Measurements from ENCODE around the gene ACP6.

Gene ACP6

GRCh38 chr1:147673406-147673805 lies 3.1 kb upstream of the ACP6 start:
- Histone ChIP-seq H3K27ac (no peak overlapping the region), H3K4me3 (no peak overlapping the region)
- DNase-seq (ENCODE audit: low spot score): no peak
- TF ChIP-seq, protein P1, sequence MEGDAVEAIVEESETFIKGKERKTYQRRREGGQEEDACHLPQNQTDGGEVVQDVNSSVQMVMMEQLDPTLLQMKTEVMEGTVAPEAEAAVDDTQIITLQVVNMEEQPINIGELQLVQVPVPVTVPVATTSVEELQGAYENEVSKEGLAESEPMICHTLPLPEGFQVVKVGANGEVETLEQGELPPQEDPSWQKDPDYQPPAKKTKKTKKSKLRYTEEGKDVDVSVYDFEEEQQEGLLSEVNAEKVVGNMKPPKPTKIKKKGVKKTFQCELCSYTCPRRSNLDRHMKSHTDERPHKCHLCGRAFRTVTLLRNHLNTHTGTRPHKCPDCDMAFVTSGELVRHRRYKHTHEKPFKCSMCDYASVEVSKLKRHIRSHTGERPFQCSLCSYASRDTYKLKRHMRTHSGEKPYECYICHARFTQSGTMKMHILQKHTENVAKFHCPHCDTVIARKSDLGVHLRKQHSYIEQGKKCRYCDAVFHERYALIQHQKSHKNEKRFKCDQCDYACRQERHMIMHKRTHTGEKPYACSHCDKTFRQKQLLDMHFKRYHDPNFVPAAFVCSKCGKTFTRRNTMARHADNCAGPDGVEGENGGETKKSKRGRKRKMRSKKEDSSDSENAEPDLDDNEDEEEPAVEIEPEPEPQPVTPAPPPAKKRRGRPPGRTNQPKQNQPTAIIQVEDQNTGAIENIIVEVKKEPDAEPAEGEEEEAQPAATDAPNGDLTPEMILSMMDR (IDR thresholded peaks at IDR 0.05): no peak

DNA sequence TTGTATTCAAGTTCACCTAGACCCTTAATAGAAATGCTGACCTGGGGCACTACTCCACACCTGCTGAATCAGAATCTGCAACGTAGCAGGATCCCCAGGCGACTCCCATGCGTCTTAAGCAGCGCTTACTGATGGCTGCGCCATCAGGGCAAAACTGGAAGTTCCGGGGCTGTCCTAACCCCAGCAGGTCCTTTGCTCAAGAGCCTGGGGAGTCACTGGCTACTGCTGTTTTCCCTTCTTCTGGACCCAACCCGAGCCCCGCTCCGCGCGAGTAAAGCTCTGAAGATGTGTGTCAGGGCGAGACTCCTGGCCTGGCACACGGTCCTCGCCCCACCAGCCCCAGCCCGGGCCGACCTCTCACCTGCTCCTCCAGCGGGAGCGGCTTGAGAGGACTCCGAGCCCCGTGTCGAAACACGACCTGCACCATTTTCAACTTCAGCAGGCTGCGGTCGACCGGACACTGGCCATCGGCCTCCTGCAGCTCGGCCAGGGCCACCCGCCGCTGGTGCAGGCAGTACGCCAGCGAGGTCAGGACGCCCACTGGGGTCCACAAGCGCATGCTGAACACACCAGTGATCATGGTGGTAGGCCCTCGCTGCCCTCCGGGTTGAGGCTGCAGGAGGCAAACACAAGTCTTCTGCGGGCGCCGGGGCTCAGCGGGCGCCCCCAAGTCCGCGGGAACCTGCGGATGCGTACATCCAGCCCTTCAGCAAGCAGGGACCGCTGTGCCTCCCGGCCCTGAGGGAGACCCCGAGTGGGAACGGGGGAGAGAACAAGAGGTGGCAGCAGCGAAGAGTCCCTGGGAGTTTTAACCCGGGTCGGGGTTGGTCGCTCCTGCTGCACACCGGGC lies 630 bp downstream of the ACP6 start:
- peak; percentile 76 for DNase-seq (ENCODE audit: low spot score)
- Histone ChIP-seq H3K27ac (peak overlapping the region; percentile 53 to 89), H3K4me3 (peak overlapping the region; percentile 81)
- TF ChIP-seq, protein P1 (IDR thresholded peaks at IDR 0.05): no peak

DNA sequence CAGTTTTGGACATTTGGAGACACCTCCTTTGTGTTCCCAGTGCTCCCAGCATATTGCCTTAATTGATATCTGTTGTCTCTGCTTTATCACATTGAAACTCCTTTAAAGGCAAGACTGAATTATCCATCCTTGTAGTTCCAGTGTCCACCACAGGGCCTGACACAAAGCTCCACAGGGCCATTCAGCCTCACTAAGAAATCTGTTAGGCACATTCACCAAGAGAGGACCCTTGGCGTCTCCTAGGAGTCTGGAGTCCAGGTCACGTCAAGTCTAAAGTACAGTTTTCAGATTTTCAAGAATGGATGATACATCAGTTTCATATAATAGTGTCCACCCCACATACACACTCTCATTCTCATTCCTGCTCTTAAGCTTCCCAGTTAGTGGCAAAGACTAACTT lies 4.8 kb downstream of the ACP6 start:
- TF ChIP-seq, protein P1 (IDR thresholded peaks at IDR 0.05): no peak

GRCh38 chr1:147664206-147664605 lies 6.1 kb downstream of the ACP6 start:
- TF ChIP-seq, protein P1 (IDR thresholded peaks at IDR 0.05): no peak
- DNase-seq (ENCODE audit: low spot score): no peak
- no peak overlapping the region for H3K27ac ChIP-seq
- H3K4me3 ChIP-seq: no peak overlapping the region

More for the DNA sequence above, 4.8 kb downstream of the ACP6 start:
- H3K27ac ChIP-seq: no peak overlapping the region
- no peak overlapping the region for H3K4me3 ChIP-seq
- DNase-seq (ENCODE audit: low spot score): no peak

DNA sequence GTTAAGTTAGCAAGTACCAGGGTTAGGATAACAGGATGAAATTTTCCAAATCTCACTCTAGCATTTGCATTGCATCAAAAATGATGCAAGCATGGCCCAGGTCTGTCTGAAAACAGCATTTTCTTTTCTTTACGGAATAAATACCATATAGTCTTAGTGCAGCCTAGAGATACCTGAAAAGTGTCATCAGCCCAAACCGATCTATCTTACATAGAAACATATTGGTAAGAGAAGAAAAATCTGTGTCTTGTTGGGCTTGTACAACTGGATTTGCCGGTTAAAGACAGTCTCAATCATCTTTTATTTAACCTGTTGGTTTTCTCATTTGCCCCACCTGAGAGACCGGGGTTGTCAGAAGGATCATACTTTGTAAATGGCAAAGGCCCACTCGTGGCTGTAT lies 15.8 kb downstream of the ACP6 start:
- H3K27ac ChIP-seq: no peak overlapping the region
- no peak overlapping the region for H3K4me3 ChIP-seq
- DNase-seq (ENCODE audit: low spot score): no peak
- TF ChIP-seq, protein P1 (IDR thresholded peaks at IDR 0.05): no peak

DNA sequence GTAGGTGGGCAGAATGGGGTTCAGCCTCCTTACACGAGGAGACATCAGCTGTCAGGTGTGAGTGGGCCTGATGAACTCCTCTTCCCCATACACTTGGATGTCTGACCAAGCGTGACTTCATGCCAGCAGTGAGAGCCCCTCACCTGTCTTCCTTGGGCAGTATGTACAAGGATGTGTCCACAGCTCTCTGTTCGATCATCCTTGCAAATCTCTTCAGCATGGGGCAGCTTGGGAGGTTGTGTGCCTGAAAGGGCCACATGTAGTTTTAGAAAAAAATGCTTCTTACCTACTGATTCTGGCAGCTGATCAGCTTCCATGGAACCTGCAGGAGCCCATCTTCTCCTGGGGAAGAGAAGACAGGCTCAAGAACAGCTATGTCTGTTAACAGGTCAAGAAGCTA lies 18.0 kb downstream of the ACP6 start:
- no peak for DNase-seq (ENCODE audit: low spot score)
- TF ChIP-seq, protein P1 (IDR thresholded peaks at IDR 0.05): no peak
- Histone ChIP-seq H3K4me3 (no peak overlapping the region), H3K27ac (no peak overlapping the region)

DNA sequence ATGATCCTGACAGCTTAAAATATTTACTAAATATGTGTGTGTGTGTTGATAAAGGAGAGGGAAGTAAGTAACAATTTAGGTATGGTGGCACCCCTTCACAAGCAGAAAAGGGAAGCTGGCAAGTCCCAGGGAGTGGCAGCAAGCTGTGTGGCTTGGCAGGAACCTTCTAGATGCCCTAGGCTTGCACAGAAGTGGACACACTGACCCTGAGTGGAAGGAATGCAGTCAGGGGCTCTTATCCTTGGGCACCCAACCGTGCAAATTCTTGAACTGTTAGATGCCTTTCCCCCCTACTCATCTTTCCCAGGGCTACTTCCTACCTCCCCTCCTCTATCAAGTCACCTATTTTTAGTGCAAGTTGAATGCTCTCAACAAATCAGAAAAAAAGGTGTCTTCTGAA lies 18.9 kb downstream of the ACP6 start:
- no peak overlapping the region for H3K4me3 ChIP-seq
- no peak for DNase-seq (ENCODE audit: low spot score)
- TF ChIP-seq, protein P1 (IDR thresholded peaks at IDR 0.05): no peak
- H3K27ac ChIP-seq: no peak overlapping the region

Measured in coronary artery (tissue), 2 donors.